DOHH2 (cell line): Measurements from ENCODE around the gene PAGE2B.

Source experiments
- H3F3A ChIP-seq: fragments of 200-600 bp; sonication (generic), shearing (Covaris generic); 2 replicates; pipeline ENCODE4 v1.6.0; 2016; ENCODE audit warnings: antibody characterized with exemption, mild to moderate bottlenecking; ENCODE audit not compliant: control insufficient read depth, insufficient read depth
- H3K27ac ChIP-seq: fragments of 200-600 bp; sonication (generic); 2 replicates; pipeline ENCODE4 v1.5.1; 2014; ENCODE audit warnings: low read depth, mild to moderate bottlenecking, low read length, moderate library complexity
- H3K27me3 ChIP-seq: fragments of 200-600 bp; sonication (generic); 2 replicates; pipeline ENCODE4 v1.6.1; 2014; ENCODE audit warnings: mild to moderate bottlenecking, low read length, mixed read lengths; ENCODE audit not compliant: control insufficient read depth
- H3K36me3 ChIP-seq: fragments of 200-600 bp; sonication (generic); 2 replicates; pipeline ENCODE4 v1.6.1; 2014; ENCODE audit warnings: mild to moderate bottlenecking, low read length, moderate library complexity, mixed read lengths; ENCODE audit not compliant: control insufficient read depth
- H3K4me1 ChIP-seq: fragments of 200-600 bp; sonication (generic); 2 replicates; pipeline ENCODE4 v1.6.1; 2014; ENCODE audit warnings: mild to moderate bottlenecking, low read length, mixed read lengths; ENCODE audit not compliant: control insufficient read depth
- H3K4me2 ChIP-seq: fragments of 200-600 bp; sonication (generic); 2 replicates; pipeline ENCODE4 v1.6.0; 2014; ENCODE audit warnings: mild to moderate bottlenecking, low read length, moderate library complexity
- H3K4me3 ChIP-seq: fragments of 200-600 bp; sonication (generic); 2 replicates; pipeline ENCODE4 v1.5.1; 2014; ENCODE audit warnings: mild to moderate bottlenecking, low read length, mixed read lengths
- H3K79me2 ChIP-seq: fragments of 200-600 bp; sonication (generic); 2 replicates; pipeline ENCODE4 v1.6.1; 2014; ENCODE audit warnings: mild to moderate bottlenecking, low read length, mixed read lengths; ENCODE audit not compliant: control insufficient read depth
- H3K9me2 ChIP-seq: fragments of 200-600 bp; sonication (generic); replicated peaks from 2 replicates; pipeline ENCODE4 v1.6.1; 2014; ENCODE audit warnings: mild to moderate bottlenecking, low read length, mixed read lengths; ENCODE audit not compliant: control insufficient read depth
- H3K9me3 ChIP-seq: fragments of 200-600 bp; sonication (generic); 2 replicates; pipeline ENCODE4 v1.6.1; 2014; ENCODE audit warnings: antibody characterized with exemption, low read length, mixed read lengths; ENCODE audit not compliant: control insufficient read depth, insufficient read depth
- H4K20me1 ChIP-seq: fragments of 200-600 bp; sonication (generic); 2 replicates; pipeline ENCODE4 v1.6.0; 2014; ENCODE audit warnings: low read depth, mild to moderate bottlenecking, antibody characterized with exemption, low read length, moderate library complexity; ENCODE audit not compliant: control insufficient read depth, insufficient read depth
- CTCF ChIP-seq: fragments of 200-600 bp; sonication (generic); IDR thresholded peaks from one replicate; pipeline ENCODE4 v1.5.1; 2014; ENCODE audit warnings: antibody characterized with exemption, mild to moderate bottlenecking, low read depth, low read length; ENCODE audit not compliant: poor library complexity, severe bottlenecking
- EZH2phosphoT487 ChIP-seq: fragments of 200-600 bp; sonication (generic); IDR thresholded peaks from 2 replicates; pipeline ENCODE4 v1.6.1; 2017; ENCODE audit warnings: borderline replicate concordance, mild to moderate bottlenecking, antibody characterized with exemption, low read length, moderate library complexity, mixed read lengths

PAGE2B gene

DNA sequence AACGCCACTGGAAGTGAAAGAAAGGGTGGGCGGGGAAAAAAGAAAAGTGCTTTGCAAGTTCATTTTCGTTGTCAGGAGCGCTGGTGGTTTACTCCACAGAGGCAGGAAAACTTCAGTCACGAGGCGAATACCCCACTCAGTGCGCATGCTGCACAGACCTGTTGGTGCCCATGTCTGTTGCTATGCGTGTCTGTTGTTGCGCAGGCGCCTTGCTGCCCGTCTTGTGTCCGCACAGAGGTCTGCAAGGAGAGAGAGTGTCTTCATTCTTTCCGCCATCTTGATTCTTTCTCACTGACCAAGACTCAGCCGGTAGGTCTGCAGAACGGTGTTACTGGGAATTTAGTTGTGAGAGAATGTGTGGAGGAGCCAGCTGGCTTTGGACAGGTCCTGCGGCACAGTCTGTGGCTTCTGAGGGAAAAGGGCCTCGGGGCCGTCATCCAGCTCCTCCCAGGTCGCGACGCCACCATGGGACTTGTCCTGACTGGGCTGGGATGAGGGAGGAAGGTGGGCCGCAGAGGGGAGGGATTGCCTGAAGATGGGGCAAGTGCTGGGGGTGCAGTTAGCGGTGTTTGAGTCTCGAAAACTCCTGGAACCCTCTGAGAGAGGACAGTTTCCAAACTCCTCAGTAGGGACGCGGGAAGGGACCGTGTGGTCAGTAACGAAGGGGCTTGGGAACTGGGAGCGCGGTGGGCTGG lies 14.1 kb downstream of the PAGE2B start, which contains the start of gene PAGE2:
Gene PAGE2 (plus strand): TSS at position 224 of the 695 bp plus-strand sequence. CDS start 1,003 bp downstream, outside the sequence.
- Histone ChIP-seq H3F3A (no peaks in the 10 kb centered on the region), H3K4me1 (no peaks in the 10 kb centered on the region)

DNA sequence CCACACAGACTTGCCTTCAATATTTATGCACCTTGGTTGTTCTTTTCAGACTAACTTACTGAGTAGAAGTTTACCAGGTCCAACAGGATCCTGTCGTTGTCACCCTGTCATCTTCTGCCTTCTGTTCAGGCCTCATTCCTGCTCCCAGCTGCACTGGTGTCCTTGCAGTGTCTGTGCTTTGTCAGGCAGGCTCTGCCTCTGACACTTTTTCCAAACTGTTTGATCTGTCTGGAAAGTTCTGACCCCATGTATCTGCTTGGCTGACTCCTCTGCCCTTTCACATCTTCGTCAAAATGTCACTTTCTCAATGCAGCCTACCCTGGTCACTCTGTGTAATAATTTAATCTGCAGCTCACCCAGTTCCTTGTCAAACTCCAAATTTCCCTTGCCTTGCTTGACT lies 23.9 kb downstream of the PAGE2B start:
- TF ChIP-seq EZH2phosphoT487, result no peak
- TF ChIP-seq CTCF, result no peak
- no peaks in the 10 kb centered on the region for H3K27me3 ChIP-seq

More for the DNA sequence above, 14.1 kb downstream of the PAGE2B start, which contains the start of gene PAGE2:
- no peaks in the 10 kb centered on the region for H3K36me3 ChIP-seq
- no peak within 1 kb of the TSS for H3K27ac ChIP-seq
- H3K9me2 ChIP-seq, result no peaks in the 10 kb centered on the region
- no peaks in the 10 kb centered on the region for H3K9me3 ChIP-seq
- H3K27me3 ChIP-seq, result no peaks in the 10 kb centered on the region
- H3K4me2 ChIP-seq, result no peak within 1 kb of the TSS
- no peaks in the 10 kb centered on the region for H3K79me2 ChIP-seq
- no peak within 1 kb of the TSS for H3K4me3 ChIP-seq
- TF ChIP-seq EZH2phosphoT487 (no peak), CTCF (no peak)
- no peaks in the 10 kb centered on the region for H4K20me1 ChIP-seq

DNA sequence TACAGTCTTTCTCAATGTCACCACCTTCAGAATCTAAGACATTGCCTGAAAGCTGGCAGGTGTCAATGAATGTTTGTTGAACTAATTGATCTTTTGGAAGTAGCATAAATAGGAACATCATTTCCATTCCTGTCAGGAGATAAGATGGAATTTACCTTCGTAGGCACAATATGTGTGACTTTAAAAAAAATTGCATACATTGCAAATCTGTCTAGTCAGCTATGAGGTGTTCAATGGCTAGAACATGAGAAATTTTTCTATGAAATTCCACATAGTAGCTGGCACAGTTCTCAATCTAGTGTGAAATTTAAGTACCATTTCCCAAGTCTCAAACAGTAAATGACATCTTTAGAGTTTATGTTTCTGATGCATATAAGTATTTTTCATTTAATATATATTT lies 24.3 kb downstream of the PAGE2B start:
- Histone ChIP-seq H3K4me3 (no peak overlapping the region), H3K4me2 (no peak overlapping the region), H3K36me3 (no peaks in the 10 kb centered on the region), H3K9me2 (no peaks in the 10 kb centered on the region), H4K20me1 (no peaks in the 10 kb centered on the region), H3K27ac (no peak overlapping the region), H3K79me2 (no peaks in the 10 kb centered on the region), H3F3A (no peaks in the 10 kb centered on the region), H3K27me3 (no peaks in the 10 kb centered on the region), H3K9me3 (no peaks in the 10 kb centered on the region), H3K4me1 (no peaks in the 10 kb centered on the region)
- no peak for TF ChIP-seq CTCF
- TF ChIP-seq EZH2phosphoT487, result no peak

More for the DNA sequence above, 23.9 kb downstream of the PAGE2B start:
- Histone ChIP-seq H3K9me3 (no peaks in the 10 kb centered on the region), H4K20me1 (no peaks in the 10 kb centered on the region), H3K4me1 (no peaks in the 10 kb centered on the region), H3F3A (no peaks in the 10 kb centered on the region), H3K9me2 (no peaks in the 10 kb centered on the region), H3K4me2 (no peak overlapping the region), H3K36me3 (no peaks in the 10 kb centered on the region), H3K4me3 (no peak overlapping the region), H3K79me2 (no peaks in the 10 kb centered on the region), H3K27ac (no peak overlapping the region)
